HCT116 (cell line): ENCODE data around the gene TMEM132C. TPM values are rescaled to one million over a fixed set of nuclear protein-coding genes. Genes with fewer than 3 reads are reported as not detected.

Experiments used
- ATAC-seq: fragments of 200-7000 bp; cut with Tn5 transposase; 2 replicates; pipeline ENCODE4 v1.9.1; 2020; ENCODE audit warnings: mild to moderate bottlenecking, moderate library complexity
- BruUV-seq: library from RNA; stranded (reverse); fragments of 400-500 nt; replicated peaks from 2 replicates; lab custom pipeline; 2021; lab: Mats Ljungman, UMichigan
- CTCF ChIA-PET: fragments of 300-600 bp; sonication (Branson Sonifier 250); formaldehyde crosslinking; loops from one replicate; lab custom pipeline; 2021; ENCODE audit warnings: antibody characterized with exemption; lab: Charles Lee
- POLR2A ChIA-PET: fragments of 300-600, 350-600 bp; sonication (Branson Sonifier 250); formaldehyde crosslinking; loops from one replicate; lab custom pipeline; 2021; ENCODE audit warnings: antibody characterized with exemption; lab: Charles Lee
- RAD21 ChIA-PET, 2 experiments: fragments of 300-600 bp; sonication (Branson Sonifier 250); formaldehyde crosslinking; loops; one replicate each; lab custom pipeline; 2023; ENCODE audit warnings: low total read pairs in 2 of 2; ENCODE audit not compliant: uncharacterized antibody in 2 of 2, unreplicated experiment in 2 of 2, low non-redundant PET in 1 of 2; lab: Charles Lee
- DNase-seq: peaks from one replicate; pipeline ENCODE4 v3.0.0-alpha.2; 2010; ENCODE audit warnings: low read depth, low spot score
- H2AFZ ChIP-seq: fragments of 200-600 bp; shearing (Covaris generic), sonication (generic); 2 replicates; pipeline ENCODE4 v1.6.1; 2017; ENCODE audit warnings: low read depth, mixed run types, mixed read lengths, antibody characterized with exemption, low read length; ENCODE audit not compliant: poor library complexity, severe bottlenecking
- H3K27ac ChIP-seq: 2 replicates; pipeline ENCODE4 v1.5.1; 2012; ENCODE audit warnings: low read depth, low read length
- H3K27me3 ChIP-seq: fragments of 200-600 bp; sonication (generic); 2 replicates; pipeline ENCODE4 v1.6.1; 2016; ENCODE audit warnings: mixed run types, low read length, mixed read lengths; ENCODE audit not compliant: insufficient read depth
- H3K36me3 ChIP-seq, 2 experiments: fragments of 200-500 bp in 1 of 2; fragments of 200-600 bp in 1 of 2; sonication (Bioruptor generic) in 1 of 2; sonication (generic) in 1 of 2; 2 replicates each; pipeline versions ENCODE4 v1.5.1 to v1.6.1; 2014 to 2016; ENCODE audit warnings: low read length in 2 of 2, inconsistent platforms in 1 of 2, mixed read lengths in 1 of 2, mixed run types in 1 of 2; ENCODE audit not compliant: insufficient read depth in 2 of 2, control insufficient read depth in 1 of 2
- H3K4me1 ChIP-seq, 2 experiments: fragments of 200-600 bp in 1 of 2; sonication (generic) in 1 of 2; 2 replicates each; pipeline versions ENCODE4 v1.5.1 to v1.6.1; 2012 to 2017; ENCODE audit warnings: low read length in 2 of 2, inconsistent platforms in 1 of 2, mild to moderate bottlenecking in 1 of 2, mixed read lengths in 1 of 2, mixed run types in 1 of 2, moderate library complexity in 1 of 2; ENCODE audit not compliant: insufficient read depth in 2 of 2, control insufficient read depth in 1 of 2
- H3K4me2 ChIP-seq: fragments of 200-600 bp; sonication (generic); 2 replicates; pipeline ENCODE4 v1.6.1; 2017; ENCODE audit warnings: mixed run types, low read length, mixed read lengths
- H3K4me3 ChIP-seq, 2 experiments: fragments of 200-600 bp in 1 of 2; sonication (generic) in 1 of 2; replicated peaks in 1 of 2; 2 replicates each; pipeline ENCODE4 v1.5.1; 2011 to 2016; ENCODE audit warnings: low read length in 2 of 2, control low read depth in 1 of 2, low read depth in 1 of 2, mild to moderate bottlenecking in 1 of 2, mixed read lengths in 1 of 2, mixed run types in 1 of 2
- H3K79me2 ChIP-seq: fragments of 200-600 bp; sonication (generic); 2 replicates; pipeline ENCODE4 v1.6.1; 2017; ENCODE audit warnings: mild to moderate bottlenecking, mixed run types, low read length, moderate library complexity, mixed read lengths; ENCODE audit not compliant: insufficient read depth
- H3K9ac ChIP-seq: fragments of 200-600 bp; sonication (generic); 2 replicates; pipeline ENCODE4 v1.6.1; 2016; ENCODE audit warnings: low read length, mixed read lengths
- H3K9me2 ChIP-seq: fragments of 200-600 bp; sonication (generic), shearing (Covaris generic); 2 replicates; pipeline ENCODE4 v1.6.1; 2017; ENCODE audit warnings: mixed run types, mild to moderate bottlenecking, moderate library complexity; ENCODE audit not compliant: insufficient read depth
- H3K9me3 ChIP-seq, 2 experiments: fragments of 200-500 bp in 1 of 2; fragments of 200-600 bp in 1 of 2; sonication (Bioruptor generic) in 1 of 2; sonication (generic) in 1 of 2; 2 replicates each; pipeline ENCODE4 v1.6.1; 2014 to 2017; ENCODE audit warnings: low read length in 2 of 2, mixed read lengths in 2 of 2, inconsistent platforms in 1 of 2, low read depth in 1 of 2, mild to moderate bottlenecking in 1 of 2, mixed run types in 1 of 2, moderate library complexity in 1 of 2; ENCODE audit not compliant: control insufficient read depth in 1 of 2, insufficient read depth in 1 of 2
- H4K20me1 ChIP-seq: fragments of 200-600 bp; sonication (generic), shearing (Covaris generic); 2 replicates; pipeline ENCODE4 v1.6.1; 2017; ENCODE audit warnings: mixed run types, mild to moderate bottlenecking, moderate library complexity; ENCODE audit not compliant: insufficient read depth
- CBX3 ChIP-seq: IDR thresholded peaks from 2 replicates; pipeline ENCODE4 v1.6.1; 2012; ENCODE audit warnings: low read depth
- EGR1 ChIP-seq: IDR thresholded peaks from 2 replicates; pipeline ENCODE4 v1.6.1; 2012; ENCODE audit warnings: low read depth
- EZH2 ChIP-seq: fragments of 200-600 bp; sonication (generic); IDR thresholded peaks from 2 replicates; pipeline ENCODE4 v1.6.1; 2017; ENCODE audit warnings: antibody characterized with exemption, mixed run types
- EZH2phosphoT487 ChIP-seq: fragments of 200-600 bp; IDR thresholded peaks from 2 replicates; pipeline ENCODE4 v1.6.1; 2018; ENCODE audit warnings: antibody characterized with exemption, borderline replicate concordance
- JUND ChIP-seq: IDR thresholded peaks from 2 replicates; pipeline ENCODE4 v1.6.1; 2012
- POLR2AphosphoS5 ChIP-seq: IDR thresholded peaks from 2 replicates; pipeline ENCODE4 v1.6.1; 2011; ENCODE audit warnings: mild to moderate bottlenecking, low read depth, low read length, moderate library complexity
- RAD21 ChIP-seq: IDR thresholded peaks from 2 replicates; pipeline ENCODE4 v1.6.1; 2012; ENCODE audit warnings: low read depth, mild to moderate bottlenecking
- REST ChIP-seq: IDR thresholded peaks from 2 replicates; pipeline ENCODE4 v1.6.1; 2012; ENCODE audit warnings: low read depth
- SIN3A ChIP-seq: IDR thresholded peaks from 2 replicates; pipeline ENCODE4 v1.6.1; 2012; ENCODE audit warnings: low read depth
- SP1 ChIP-seq: IDR thresholded peaks from 2 replicates; pipeline ENCODE4 v1.6.1; 2012; ENCODE audit warnings: low read depth
- SRF ChIP-seq: IDR thresholded peaks from 2 replicates; pipeline ENCODE4 v1.6.1; 2012; ENCODE audit warnings: low read depth
- YY1 ChIP-seq: IDR thresholded peaks from 2 replicates; pipeline ENCODE4 v1.6.1; 2011; ENCODE audit warnings: low read length, low read depth, moderate library complexity, mild to moderate bottlenecking; ENCODE audit not compliant: insufficient replicate concordance; ENCODE audit errors: extremely low read depth
- ZFX ChIP-seq: fragments of 450-650 bp; IDR thresholded peaks from 2 replicates; pipeline ENCODE4 v1.6.1; 2017
- intact Hi-C: fragments of 100-400 bp; cut with micrococcal nuclease; formaldehyde crosslinking; loops from 2 replicates; pipeline ENCODE4 v1.10.0; 2022
- total RNA-seq: library from RNA; stranded (reverse); gene quantifications from one replicate; pipeline ENCODE4 v1.2.1, GENCODE V29; 2021; ENCODE audit not compliant: unreplicated experiment

Gene TMEM132C
- total RNA-seq, 1 experiment from 2014 or later = not detected

- Histone ChIP-seq H3K4me1 (no peaks in the 10 kb centered on the region), H3K79me2 (no peaks in the 10 kb centered on the region), H2AFZ (no peak overlapping the region), H3K9ac (no peak overlapping the region), H3K27me3 (no peaks in the 10 kb centered on the region), H3K4me3 (no peak overlapping the region), H4K20me1 (no peaks in the 10 kb centered on the region), H3K4me2 (no peak overlapping the region), H3K9me3 (peaks cover 0 to 6% of the 10 kb centered on the region in 2 experiments; a peak in 2 of 4 replicates), H3K27ac (no peak overlapping the region), H3K36me3 (no peaks in the 10 kb centered on the region), H3K9me2 (no peaks in the 10 kb centered on the region)
- ChIA-PET POLR2A (no interaction called here), CTCF (no interaction called here), RAD21 (no interaction called here)
- ATAC-seq = no peak
- BruUV-seq = no TSS peak
- intact Hi-C loops = no loop called here
- no peak for DNase-seq
- TF ChIP-seq JUND = no peak
- no peak for TF ChIP-seq EZH2phosphoT487
- no peak for TF ChIP-seq REST
- TF ChIP-seq RAD21 = no peak
- no peak for TF ChIP-seq ZFX
- no peak for TF ChIP-seq EZH2
- TF ChIP-seq POLR2AphosphoS5 = no peak
These were observed 360.7 kb downstream of the TMEM132C start for GRCh38 chr12:128627659-128628058.

- DNase-seq (no peak), ATAC-seq (no peak)
- Histone ChIP-seq H3K9ac (no peak overlapping the region), H2AFZ (no peak overlapping the region), H3K27ac (no peak overlapping the region), H3K9me2 (no peaks in the 10 kb centered on the region), H3K4me2 (no peak overlapping the region), H3K9me3 (peaks cover 0 to 17% of the 10 kb centered on the region in 2 experiments; a peak in 2 of 4 replicates), H4K20me1 (no peaks in the 10 kb centered on the region), H3K36me3 (no peaks in the 10 kb centered on the region), H3K27me3 (no peaks in the 10 kb centered on the region), H3K4me1 (no peaks in the 10 kb centered on the region), H3K79me2 (no peaks in the 10 kb centered on the region), H3K4me3 (no peak overlapping the region)
- POLR2A ChIA-PET = no interaction called here
- CTCF ChIA-PET = no interaction called here
- intact Hi-C loops = no loop called here
- BruUV-seq = no TSS peak
- RAD21 ChIA-PET = no interaction called here
- TF ChIP-seq CBX3 = no peak
- TF ChIP-seq POLR2AphosphoS5 = no peak
- TF ChIP-seq EZH2 = no peak
- no peak for TF ChIP-seq SP1
- TF ChIP-seq ZFX = no peak
- no peak for TF ChIP-seq SIN3A
- no peak for TF ChIP-seq YY1
- no peak for TF ChIP-seq RAD21
- TF ChIP-seq SRF = no peak
- TF ChIP-seq REST = no peak
- no peak for TF ChIP-seq JUND
- TF ChIP-seq EGR1 = no peak
These were observed 363.0 kb downstream of the TMEM132C start for GRCh38 chr12:128629979-128630378.
